SK-N-SH (cell line): Measurements from ENCODE around the gene HTRA3.

Source experiments
- CHD2 ChIP-seq: fragments of 150-350 bp; IDR thresholded peaks from 2 replicates; pipeline ENCODE4 v1.6.1; 2018; ENCODE audit warnings: low read length; ENCODE audit not compliant: partially characterized antibody
- CTCF ChIP-seq: fragments of 200-600 bp; sonication (generic); IDR thresholded peaks from 2 replicates; pipeline ENCODE4 v1.6.1; 2017; ENCODE audit warnings: antibody characterized with exemption, mild to moderate bottlenecking, moderate library complexity
- ELF1 ChIP-seq: IDR thresholded peaks from 2 replicates; pipeline ENCODE4 v1.4.0; 2012
- EP300 ChIP-seq, 2 experiments: IDR thresholded peaks; 2 replicates each; pipeline versions ENCODE4 v1.4.0 to v1.6.1; 2012; ENCODE audit warnings: borderline replicate concordance in 1 of 2, low read depth in 1 of 2, low read length in 1 of 2
- EZH2phosphoT487 ChIP-seq: fragments of 200-600 bp; sonication (generic); IDR thresholded peaks from 2 replicates; pipeline ENCODE4 v1.6.1; 2017; ENCODE audit warnings: low read depth, mixed run types, mild to moderate bottlenecking, antibody characterized with exemption, moderate library complexity, borderline replicate concordance
- GABPA ChIP-seq: IDR thresholded peaks from 2 replicates; pipeline ENCODE4 v1.4.0; 2012; ENCODE audit warnings: low read depth, mild to moderate bottlenecking
- MAX ChIP-seq: IDR thresholded peaks from 2 replicates; pipeline ENCODE4 v1.4.0; 2012; ENCODE audit warnings: low read depth
- MEF2A ChIP-seq: IDR thresholded peaks from 2 replicates; pipeline ENCODE4 v1.4.0; 2012; ENCODE audit warnings: low read depth, borderline replicate concordance
- NFIC ChIP-seq: IDR thresholded peaks from 2 replicates; pipeline ENCODE4 v1.4.0; 2012; ENCODE audit warnings: borderline replicate concordance
- SMC3 ChIP-seq: IDR thresholded peaks from 2 replicates; pipeline ENCODE4 v1.6.1; 2012; ENCODE audit warnings: low read depth, low read length, improper control_type of control experiment
- TAF1 ChIP-seq: IDR thresholded peaks from 2 replicates; pipeline ENCODE4 v1.6.1; 2012; ENCODE audit warnings: low read depth, mild to moderate bottlenecking, low read length, moderate library complexity, borderline replicate concordance
- TF ChIP-seq, protein P1 (sequence below): IDR thresholded peaks from 2 replicates; pipeline ENCODE4 v1.6.1; 2012; ENCODE audit warnings: mild to moderate bottlenecking, low read depth, low read length, moderate library complexity
- TF ChIP-seq, protein P2 (sequence below): IDR thresholded peaks from 2 replicates; pipeline ENCODE4 v1.4.0; 2012; ENCODE audit warnings: low read depth, borderline replicate concordance

DNA sequence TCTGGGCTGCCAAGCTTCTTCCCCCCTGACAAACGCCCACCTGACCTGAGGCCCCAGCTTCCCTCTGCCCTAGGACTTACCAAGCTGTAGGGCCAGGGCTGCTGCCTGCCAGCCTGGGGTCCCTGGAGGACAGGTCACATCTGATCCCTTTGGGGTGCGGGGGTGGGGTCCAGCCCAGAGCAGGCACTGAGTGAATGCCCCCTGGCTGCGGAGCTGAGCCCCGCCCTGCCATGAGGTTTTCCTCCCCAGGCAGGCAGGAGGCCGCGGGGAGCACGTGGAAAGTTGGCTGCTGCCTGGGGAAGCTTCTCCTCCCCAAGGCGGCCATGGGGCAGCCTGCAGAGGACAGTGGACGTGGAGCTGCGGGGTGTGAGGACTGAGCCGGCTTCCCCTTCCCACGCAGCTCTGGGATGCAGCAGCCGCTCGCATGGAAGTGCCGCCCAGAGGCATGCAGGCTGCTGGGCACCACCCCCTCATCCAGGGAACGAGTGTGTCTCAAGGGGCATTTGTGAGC, 37.0 kb downstream of the HTRA3 start:
- no peak for TF ChIP-seq CTCF
- no peak for TF ChIP-seq TAF1
- TF ChIP-seq, protein P1, sequence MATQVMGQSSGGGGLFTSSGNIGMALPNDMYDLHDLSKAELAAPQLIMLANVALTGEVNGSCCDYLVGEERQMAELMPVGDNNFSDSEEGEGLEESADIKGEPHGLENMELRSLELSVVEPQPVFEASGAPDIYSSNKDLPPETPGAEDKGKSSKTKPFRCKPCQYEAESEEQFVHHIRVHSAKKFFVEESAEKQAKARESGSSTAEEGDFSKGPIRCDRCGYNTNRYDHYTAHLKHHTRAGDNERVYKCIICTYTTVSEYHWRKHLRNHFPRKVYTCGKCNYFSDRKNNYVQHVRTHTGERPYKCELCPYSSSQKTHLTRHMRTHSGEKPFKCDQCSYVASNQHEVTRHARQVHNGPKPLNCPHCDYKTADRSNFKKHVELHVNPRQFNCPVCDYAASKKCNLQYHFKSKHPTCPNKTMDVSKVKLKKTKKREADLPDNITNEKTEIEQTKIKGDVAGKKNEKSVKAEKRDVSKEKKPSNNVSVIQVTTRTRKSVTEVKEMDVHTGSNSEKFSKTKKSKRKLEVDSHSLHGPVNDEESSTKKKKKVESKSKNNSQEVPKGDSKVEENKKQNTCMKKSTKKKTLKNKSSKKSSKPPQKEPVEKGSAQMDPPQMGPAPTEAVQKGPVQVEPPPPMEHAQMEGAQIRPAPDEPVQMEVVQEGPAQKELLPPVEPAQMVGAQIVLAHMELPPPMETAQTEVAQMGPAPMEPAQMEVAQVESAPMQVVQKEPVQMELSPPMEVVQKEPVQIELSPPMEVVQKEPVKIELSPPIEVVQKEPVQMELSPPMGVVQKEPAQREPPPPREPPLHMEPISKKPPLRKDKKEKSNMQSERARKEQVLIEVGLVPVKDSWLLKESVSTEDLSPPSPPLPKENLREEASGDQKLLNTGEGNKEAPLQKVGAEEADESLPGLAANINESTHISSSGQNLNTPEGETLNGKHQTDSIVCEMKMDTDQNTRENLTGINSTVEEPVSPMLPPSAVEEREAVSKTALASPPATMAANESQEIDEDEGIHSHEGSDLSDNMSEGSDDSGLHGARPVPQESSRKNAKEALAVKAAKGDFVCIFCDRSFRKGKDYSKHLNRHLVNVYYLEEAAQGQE: no peak
- TF ChIP-seq GABPA: no peak
- TF ChIP-seq MEF2A: no peak
- no peak for TF ChIP-seq EZH2phosphoT487
- no peak for TF ChIP-seq CHD2
- no peak for TF ChIP-seq MAX
- TF ChIP-seq EP300 (IDR thresholded peaks at IDR 0.05; ENCODE audit: borderline replicate concordance in 1 of 2, low read depth in 1 of 2, low read length in 1 of 2): no peak
- TF ChIP-seq, protein P2, sequence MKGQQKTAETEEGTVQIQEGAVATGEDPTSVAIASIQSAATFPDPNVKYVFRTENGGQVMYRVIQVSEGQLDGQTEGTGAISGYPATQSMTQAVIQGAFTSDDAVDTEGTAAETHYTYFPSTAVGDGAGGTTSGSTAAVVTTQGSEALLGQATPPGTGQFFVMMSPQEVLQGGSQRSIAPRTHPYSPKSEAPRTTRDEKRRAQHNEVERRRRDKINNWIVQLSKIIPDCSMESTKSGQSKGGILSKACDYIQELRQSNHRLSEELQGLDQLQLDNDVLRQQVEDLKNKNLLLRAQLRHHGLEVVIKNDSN: no peak
- no peak for TF ChIP-seq ELF1
- TF ChIP-seq NFIC: no peak
- no peak for TF ChIP-seq SMC3
